Measurements from ENCODE around the gene ARFGAP3. TPM values are rescaled to one million over a fixed set of nuclear protein-coding genes. Genes with fewer than 3 reads are reported as not detected.

Gene ARFGAP3
- total RNA-seq, 1 donor from 2014 or later = 59.1 TPM

- TF ChIP-seq CTCF (IDR thresholded peaks at IDR 0.05) = no peak
- H3K27ac Mint-ChIP-seq (ENCODE audit: unreplicated experiment) = no peak overlapping the region
- no peaks in the 10 kb centered on the region for H3K4me1 Mint-ChIP-seq (ENCODE audit: unreplicated experiment)
- H3K36me3 Mint-ChIP-seq (ENCODE audit: unreplicated experiment) = peaks cover 39% of the 10 kb centered on the region
- H3K27me3 Mint-ChIP-seq (ENCODE audit: unreplicated experiment) = no peaks in the 10 kb centered on the region
- no peak overlapping the region for H3K4me3 Mint-ChIP-seq (ENCODE audit: unreplicated experiment)
- DNase-seq (ENCODE audit: extremely low spot score, unreplicated experiment) = no peak
- H3K9me3 Mint-ChIP-seq (ENCODE audit: unreplicated experiment) = no peaks in the 10 kb centered on the region
Measured at GRCh38 chr22:42799461-42800405, 57.3 kb downstream of the ARFGAP3 start.

- DNase-seq (ENCODE audit: extremely low spot score, unreplicated experiment) = no peak
- Mint-ChIP-seq H3K9me3 (ENCODE audit: unreplicated experiment) (no peaks in the 10 kb centered on the region), H3K27me3 (ENCODE audit: unreplicated experiment) (no peaks in the 10 kb centered on the region), H3K4me1 (ENCODE audit: unreplicated experiment) (no peaks in the 10 kb centered on the region), H3K36me3 (ENCODE audit: unreplicated experiment) (peaks cover 39% of the 10 kb centered on the region), H3K4me3 (ENCODE audit: unreplicated experiment) (no peak overlapping the region), H3K27ac (ENCODE audit: unreplicated experiment) (no peak overlapping the region)
- TF ChIP-seq CTCF (IDR thresholded peaks at IDR 0.05) = no peak
Measured at GRCh38 chr22:42799061-42799460, 58.0 kb downstream of the ARFGAP3 start.

GRCh38 chr22:42797011-42797410, 60.1 kb downstream of the ARFGAP3 start:
- TF ChIP-seq CTCF (IDR thresholded peaks at IDR 0.05) = no peak
- H3K36me3 Mint-ChIP-seq (ENCODE audit: unreplicated experiment) = peaks cover 33% of the 10 kb centered on the region
- H3K27ac Mint-ChIP-seq (ENCODE audit: unreplicated experiment) = no peak overlapping the region
- no peaks in the 10 kb centered on the region for H3K27me3 Mint-ChIP-seq (ENCODE audit: unreplicated experiment)
- DNase-seq (ENCODE audit: extremely low spot score, unreplicated experiment) = no peak
- H3K9me3 Mint-ChIP-seq (ENCODE audit: unreplicated experiment) = no peaks in the 10 kb centered on the region
- H3K4me3 Mint-ChIP-seq (ENCODE audit: unreplicated experiment) = no peak overlapping the region
- H3K4me1 Mint-ChIP-seq (ENCODE audit: unreplicated experiment) = no peaks in the 10 kb centered on the region

DNA sequence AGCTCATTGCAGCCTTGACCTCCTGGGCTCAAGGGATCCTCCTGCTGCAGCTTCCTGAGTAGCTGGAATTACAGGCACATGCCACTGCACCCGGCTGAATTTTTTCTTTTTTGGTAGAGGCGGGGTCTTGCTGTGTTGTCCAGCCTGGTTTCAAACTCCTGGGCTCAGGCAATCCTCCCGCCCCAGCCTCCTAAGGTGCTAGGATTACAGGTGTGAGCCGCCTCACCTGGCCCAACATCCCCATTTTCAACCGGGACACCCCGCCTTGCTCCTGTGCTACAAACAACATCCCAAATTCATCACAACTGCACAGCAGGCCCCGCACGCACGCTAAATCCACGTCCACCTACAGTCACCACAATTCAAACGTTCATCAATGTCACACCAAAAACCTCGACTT, 61.0 kb downstream of the ARFGAP3 start:
- Mint-ChIP-seq H3K4me3 (ENCODE audit: unreplicated experiment) (no peak overlapping the region), H3K27me3 (ENCODE audit: unreplicated experiment) (no peaks in the 10 kb centered on the region), H3K27ac (ENCODE audit: unreplicated experiment) (no peak overlapping the region), H3K9me3 (ENCODE audit: unreplicated experiment) (no peaks in the 10 kb centered on the region), H3K4me1 (ENCODE audit: unreplicated experiment) (no peaks in the 10 kb centered on the region), H3K36me3 (ENCODE audit: unreplicated experiment) (peaks cover 29% of the 10 kb centered on the region)
- DNase-seq (ENCODE audit: extremely low spot score, unreplicated experiment) = no peak
- no peak for TF ChIP-seq CTCF (IDR thresholded peaks at IDR 0.05)

Data from osteocyte (in vitro differentiated cells).